22Rv1 (cell line): ENCODE results near the gene PARD6G.

Source experiments
- CTCF ChIP-seq: fragments of 450-650 bp; IDR thresholded peaks from 2 replicates; pipeline ENCODE4 v1.5.1; 2017; ENCODE audit warnings: mild to moderate bottlenecking
- ZFX ChIP-seq: fragments of 450-650 bp; IDR thresholded peaks from 2 replicates; pipeline ENCODE4 v1.6.1; 2017; ENCODE audit warnings: antibody characterized with exemption, borderline replicate concordance

DNA sequence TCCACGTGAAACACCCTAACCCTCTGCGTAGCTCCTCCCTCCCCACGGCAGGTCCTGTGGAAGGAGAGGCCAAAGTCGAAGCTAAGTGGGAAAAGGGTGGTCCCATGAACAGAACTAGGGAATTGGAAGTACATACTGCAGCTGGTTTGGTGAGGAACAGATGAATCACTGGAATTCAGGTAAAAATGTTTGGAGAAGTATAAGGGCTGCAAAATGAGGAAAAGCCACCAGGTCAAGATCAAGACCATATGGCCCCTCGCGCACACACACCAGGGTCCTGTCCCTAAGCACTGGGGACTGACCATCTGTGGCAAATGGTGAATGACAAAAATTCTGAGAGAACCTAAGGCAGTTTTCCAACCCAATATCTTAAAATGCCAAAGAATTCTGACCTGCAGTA, 3.1 kb downstream of the PARD6G start:
- TF ChIP-seq CTCF (no peak), ZFX (no peak)
